Measurements from ENCODE around the gene ST6GALNAC1. TPM values are rescaled to one million over a fixed set of nuclear protein-coding genes. Genes with fewer than 3 reads are reported as not detected.

ST6GALNAC1 gene
- total and polyA plus RNA-seq, 2 of the 13 experiments (the other 11 are each of a cell fraction or from before 2014, with no cell fraction given): not detected

DNA sequence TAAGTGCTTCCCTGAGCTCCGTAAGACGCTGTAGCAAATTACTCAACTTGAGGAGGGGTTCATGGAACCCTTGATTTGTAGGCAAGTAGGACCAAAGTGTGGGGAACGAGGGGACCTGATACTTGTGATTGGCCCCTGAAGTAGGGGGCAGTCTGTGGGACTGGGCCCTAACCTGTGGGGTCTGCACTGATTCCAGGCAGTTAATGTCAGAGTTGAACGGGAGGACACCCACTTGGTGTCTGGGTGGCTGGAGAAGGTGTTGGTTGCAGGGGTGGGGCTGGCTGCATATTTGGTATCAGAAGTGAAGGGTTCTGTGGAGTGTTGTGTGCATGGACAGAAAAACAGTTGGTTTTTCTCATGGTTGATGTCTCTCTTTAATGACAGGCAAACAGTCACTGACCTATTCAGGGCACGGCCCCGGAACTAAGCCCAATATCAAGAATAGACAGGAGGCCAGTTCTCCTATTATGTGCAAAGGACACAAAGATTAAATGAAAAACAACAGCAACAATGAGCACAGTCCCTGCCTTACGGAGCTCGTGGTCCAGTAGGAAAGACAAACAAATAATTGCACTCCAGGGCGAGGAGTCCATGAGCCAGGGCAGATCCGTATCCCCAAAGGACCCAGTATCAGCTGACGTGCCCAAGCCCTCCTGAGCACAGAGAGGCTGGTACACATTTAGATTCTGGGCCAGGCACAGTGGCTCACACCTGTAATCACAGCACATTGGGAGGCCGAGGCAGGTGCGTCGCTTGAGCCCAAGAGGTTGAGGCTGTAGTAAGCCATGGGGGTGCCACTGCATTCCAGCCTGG lies 48.0 kb upstream of the ST6GALNAC1 start (continued):
- TF ChIP-seq, protein P1, sequence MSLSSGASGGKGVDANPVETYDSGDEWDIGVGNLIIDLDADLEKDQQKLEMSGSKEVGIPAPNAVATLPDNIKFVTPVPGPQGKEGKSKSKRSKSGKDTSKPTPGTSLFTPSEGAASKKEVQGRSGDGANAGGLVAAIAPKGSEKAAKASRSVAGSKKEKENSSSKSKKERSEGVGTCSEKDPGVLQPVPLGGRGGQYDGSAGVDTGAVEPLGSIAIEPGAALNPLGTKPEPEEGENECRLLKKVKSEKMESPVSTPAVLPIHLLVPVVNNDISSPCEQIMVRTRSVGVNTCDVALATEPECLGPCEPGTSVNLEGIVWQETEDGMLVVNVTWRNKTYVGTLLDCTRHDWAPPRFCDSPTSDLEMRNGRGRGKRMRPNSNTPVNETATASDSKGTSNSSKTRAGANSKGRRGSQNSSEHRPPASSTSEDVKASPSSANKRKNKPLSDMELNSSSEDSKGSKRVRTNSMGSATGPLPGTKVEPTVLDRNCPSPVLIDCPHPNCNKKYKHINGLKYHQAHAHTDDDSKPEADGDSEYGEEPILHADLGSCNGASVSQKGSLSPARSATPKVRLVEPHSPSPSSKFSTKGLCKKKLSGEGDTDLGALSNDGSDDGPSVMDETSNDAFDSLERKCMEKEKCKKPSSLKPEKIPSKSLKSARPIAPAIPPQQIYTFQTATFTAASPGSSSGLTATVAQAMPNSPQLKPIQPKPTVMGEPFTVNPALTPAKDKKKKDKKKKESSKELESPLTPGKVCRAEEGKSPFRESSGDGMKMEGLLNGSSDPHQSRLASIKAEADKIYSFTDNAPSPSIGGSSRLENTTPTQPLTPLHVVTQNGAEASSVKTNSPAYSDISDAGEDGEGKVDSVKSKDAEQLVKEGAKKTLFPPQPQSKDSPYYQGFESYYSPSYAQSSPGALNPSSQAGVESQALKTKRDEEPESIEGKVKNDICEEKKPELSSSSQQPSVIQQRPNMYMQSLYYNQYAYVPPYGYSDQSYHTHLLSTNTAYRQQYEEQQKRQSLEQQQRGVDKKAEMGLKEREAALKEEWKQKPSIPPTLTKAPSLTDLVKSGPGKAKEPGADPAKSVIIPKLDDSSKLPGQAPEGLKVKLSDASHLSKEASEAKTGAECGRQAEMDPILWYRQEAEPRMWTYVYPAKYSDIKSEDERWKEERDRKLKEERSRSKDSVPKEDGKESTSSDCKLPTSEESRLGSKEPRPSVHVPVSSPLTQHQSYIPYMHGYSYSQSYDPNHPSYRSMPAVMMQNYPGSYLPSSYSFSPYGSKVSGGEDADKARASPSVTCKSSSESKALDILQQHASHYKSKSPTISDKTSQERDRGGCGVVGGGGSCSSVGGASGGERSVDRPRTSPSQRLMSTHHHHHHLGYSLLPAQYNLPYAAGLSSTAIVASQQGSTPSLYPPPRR (CRISPR knock-in tag; IDR thresholded peaks at IDR 0.05; ENCODE audit: borderline replicate concordance): peak; percentile 83
- no peak; the same call in 1 of the 2 replicates for TF ChIP-seq ZNF501 (CRISPR knock-in tag; IDR thresholded peaks at IDR 0.05)
- TF ChIP-seq MTA3 (CRISPR knock-in tag; IDR thresholded peaks at IDR 0.05): no peak
- TF ChIP-seq ADNP (CRISPR knock-in tag; IDR thresholded peaks at IDR 0.05): no peak
- no peak for TF ChIP-seq ZNF552 (CRISPR knock-in tag; IDR thresholded peaks at IDR 0.05; ENCODE audit: borderline replicate concordance)
- TF ChIP-seq DPF2 (CRISPR knock-in tag; IDR thresholded peaks at IDR 0.05; ENCODE audit: borderline replicate concordance, low read depth): peak; percentile 84; the same call in 1 of the 2 replicates
- peak; percentile 91 for TF ChIP-seq PITX1 (CRISPR knock-in tag; IDR thresholded peaks at IDR 0.05)
- TF ChIP-seq, protein P2, sequence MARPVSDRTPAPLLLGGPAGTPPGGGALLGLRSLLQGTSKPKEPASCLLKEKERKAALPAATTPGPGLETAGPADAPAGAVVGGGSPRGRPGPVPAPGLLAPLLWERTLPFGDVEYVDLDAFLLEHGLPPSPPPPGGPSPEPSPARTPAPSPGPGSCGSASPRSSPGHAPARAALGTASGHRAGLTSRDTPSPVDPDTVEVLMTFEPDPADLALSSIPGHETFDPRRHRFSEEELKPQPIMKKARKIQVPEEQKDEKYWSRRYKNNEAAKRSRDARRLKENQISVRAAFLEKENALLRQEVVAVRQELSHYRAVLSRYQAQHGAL (CRISPR knock-in tag; IDR thresholded peaks at IDR 0.05; ENCODE audit: not compliant biosample characterization): no peak
- no peak for TF ChIP-seq ZNF383 (CRISPR knock-in tag; IDR thresholded peaks at IDR 0.05; ENCODE audit: borderline replicate concordance)
- no peak for TF ChIP-seq SAFB2 (CRISPR knock-in tag; IDR thresholded peaks at IDR 0.05; ENCODE audit: borderline replicate concordance, low read depth)
- no peak for TF ChIP-seq FOSL1 (CRISPR knock-in tag; IDR thresholded peaks at IDR 0.05; ENCODE audit: borderline replicate concordance)
- TF ChIP-seq SP5 (CRISPR knock-in tag; IDR thresholded peaks at IDR 0.05; ENCODE audit: borderline replicate concordance, low read depth): peak; percentile 76
- TF ChIP-seq ZNF558 (CRISPR knock-in tag; IDR thresholded peaks at IDR 0.05; ENCODE audit: borderline replicate concordance): no peak
- peak; percentile 40 for TF ChIP-seq TBL1XR1 (IDR thresholded peaks at IDR 0.05; ENCODE audit: borderline replicate concordance, low read length, partially characterized antibody)
- TF ChIP-seq ZNF746 (CRISPR knock-in tag; IDR thresholded peaks at IDR 0.05): no peak; the same call in 1 of the 2 replicates
- TF ChIP-seq ZNF788 (CRISPR knock-in tag; IDR thresholded peaks at IDR 0.05; ENCODE audit: borderline replicate concordance): peak; percentile 93; the same call in 1 of the 2 replicates
- TF ChIP-seq, protein P3, sequence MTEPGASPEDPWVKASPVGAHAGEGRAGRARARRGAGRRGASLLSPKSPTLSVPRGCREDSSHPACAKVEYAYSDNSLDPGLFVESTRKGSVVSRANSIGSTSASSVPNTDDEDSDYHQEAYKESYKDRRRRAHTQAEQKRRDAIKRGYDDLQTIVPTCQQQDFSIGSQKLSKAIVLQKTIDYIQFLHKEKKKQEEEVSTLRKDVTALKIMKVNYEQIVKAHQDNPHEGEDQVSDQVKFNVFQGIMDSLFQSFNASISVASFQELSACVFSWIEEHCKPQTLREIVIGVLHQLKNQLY (CRISPR knock-in tag; IDR thresholded peaks at IDR 0.05): peak; percentile 83
- TF ChIP-seq, protein P4, sequence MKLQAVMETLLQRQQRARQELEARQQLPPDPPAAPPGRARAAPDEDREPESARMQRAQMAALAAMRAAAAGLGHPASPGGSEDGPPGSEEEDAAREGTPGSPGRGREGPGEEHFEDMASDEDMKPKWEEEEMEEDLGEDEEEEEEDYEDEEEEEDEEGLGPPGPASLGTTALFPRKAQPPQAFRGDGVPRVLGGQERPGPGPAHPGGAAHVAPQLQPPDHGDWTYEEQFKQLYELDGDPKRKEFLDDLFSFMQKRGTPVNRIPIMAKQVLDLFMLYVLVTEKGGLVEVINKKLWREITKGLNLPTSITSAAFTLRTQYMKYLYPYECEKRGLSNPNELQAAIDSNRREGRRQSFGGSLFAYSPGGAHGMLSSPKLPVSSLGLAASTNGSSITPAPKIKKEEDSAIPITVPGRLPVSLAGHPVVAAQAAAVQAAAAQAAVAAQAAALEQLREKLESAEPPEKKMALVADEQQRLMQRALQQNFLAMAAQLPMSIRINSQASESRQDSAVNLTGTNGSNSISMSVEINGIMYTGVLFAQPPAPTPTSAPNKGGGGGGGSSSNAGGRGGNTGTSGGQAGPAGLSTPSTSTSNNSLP (IDR thresholded peaks at IDR 0.05; ENCODE audit: low read depth, low read length): peak; percentile 85
- TF ChIP-seq TMF1 (CRISPR knock-in tag; IDR thresholded peaks at IDR 0.05; ENCODE audit: low read depth): no peak
- TF ChIP-seq NFRKB (IDR thresholded peaks at IDR 0.05): no peak
- TF ChIP-seq RARA (CRISPR knock-in tag; IDR thresholded peaks at IDR 0.05): peak; percentile 83
- TF ChIP-seq PRPF4 (IDR thresholded peaks at IDR 0.05; ENCODE audit: low read depth, low read length, poor library complexity, severe bottlenecking): no peak

Measured in HepG2 (cell line).